GM21423 (cell line): Measurements from ENCODE around the gene GLI3.

ENCODE experiments used
- ATAC-seq: cut with Tn5 transposase; IDR thresholded peaks from one replicate; pipeline ENCODE4 v1.9.1; 2021; ENCODE audit warnings: mild to moderate bottlenecking, moderate library complexity; ENCODE audit not compliant: unreplicated experiment

The GLI3 gene

GRCh38 chr7:42236976-42237810 is at the start of gene GLI3:
TSS of gene GLI3 (minus strand) at chr7:42237209. CDS start at chr7:42223253, 13,956 bp downstream.
- peak; percentile 66 for ATAC-seq

GRCh38 chr7:42285383-42285824 is 48.4 kb upstream of the GLI3 start:
- ATAC-seq = no peak

GRCh38 chr7:42283553-42283952 is 46.5 kb upstream of the GLI3 start:
- ATAC-seq = no peak

DNA sequence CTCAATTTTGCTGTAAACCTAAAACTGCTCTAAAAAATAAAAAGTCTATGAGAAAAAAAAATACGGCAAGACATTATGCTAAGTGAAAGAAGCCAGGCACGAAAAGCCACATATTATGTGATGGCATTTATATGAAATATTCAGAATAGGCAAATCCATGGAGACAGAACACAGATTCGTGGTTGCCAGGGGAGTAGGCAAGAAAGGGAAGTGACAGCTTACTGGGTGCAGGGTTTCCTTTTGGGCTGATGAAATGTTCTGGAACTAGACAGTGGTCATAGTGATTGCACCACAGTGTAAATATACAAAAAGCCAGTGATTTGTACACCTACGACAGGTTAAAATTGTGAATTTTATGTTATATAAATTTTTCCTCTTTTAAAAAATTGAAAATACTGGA is 41.3 kb upstream of the GLI3 start:
- no peak for ATAC-seq

- ATAC-seq = no peak
Measured at GRCh38 chr7:42274053-42274452, 37.0 kb upstream of the GLI3 start.

- ATAC-seq = no peak
Measured at GRCh38 chr7:42272793-42273665, 36.0 kb upstream of the GLI3 start.

GRCh38 chr7:42269161-42269560 is 32.2 kb upstream of the GLI3 start:
- ATAC-seq = no peak

DNA sequence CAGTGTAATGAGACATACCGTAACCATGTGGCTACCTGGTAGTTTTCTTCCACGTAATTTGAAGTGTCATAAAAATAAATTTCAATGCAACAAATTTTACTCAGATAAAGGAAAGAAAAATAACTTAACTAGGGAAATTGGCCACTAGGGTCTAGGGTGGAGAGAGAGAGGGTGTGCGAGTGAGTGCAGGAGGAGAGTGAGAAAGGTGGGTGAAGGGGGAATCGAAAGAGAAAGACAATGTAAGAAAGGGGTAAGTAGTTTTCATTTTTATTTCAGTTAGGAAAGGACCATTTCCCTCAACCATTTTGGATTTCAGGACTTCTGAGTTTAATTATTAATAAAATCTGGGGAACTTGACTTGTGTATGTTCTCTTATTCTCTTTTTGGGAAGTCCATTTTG is 27.7 kb upstream of the GLI3 start:
- ATAC-seq = no peak

- ATAC-seq = no peak
Measured at GRCh38 chr7:42263971-42264370, 27.0 kb upstream of the GLI3 start.

GRCh38 chr7:42262964-42263363 is 26.0 kb upstream of the GLI3 start:
- no peak for ATAC-seq

DNA sequence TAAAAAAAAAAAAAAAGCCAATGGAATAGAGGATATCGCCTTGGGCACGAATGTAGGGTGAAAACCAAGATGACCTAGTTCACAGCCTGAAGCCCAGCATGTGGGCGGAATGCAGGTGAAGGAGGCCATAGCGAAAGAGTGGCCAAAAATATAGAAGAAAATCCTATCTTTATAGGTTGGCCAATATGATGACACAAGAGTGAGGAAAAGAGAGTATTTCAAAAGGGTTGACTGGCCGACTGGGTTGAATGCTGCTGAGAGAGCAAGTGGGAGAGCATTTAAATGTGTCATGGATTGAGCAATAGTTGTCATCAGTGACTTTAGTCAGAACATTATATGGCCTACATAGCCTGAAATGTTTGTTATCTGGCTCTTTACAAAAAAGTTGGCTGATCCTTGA is 17.2 kb upstream of the GLI3 start:
- ATAC-seq = no peak

GRCh38 chr7:42253316-42253715 is 16.3 kb upstream of the GLI3 start:
- no peak for ATAC-seq

DNA sequence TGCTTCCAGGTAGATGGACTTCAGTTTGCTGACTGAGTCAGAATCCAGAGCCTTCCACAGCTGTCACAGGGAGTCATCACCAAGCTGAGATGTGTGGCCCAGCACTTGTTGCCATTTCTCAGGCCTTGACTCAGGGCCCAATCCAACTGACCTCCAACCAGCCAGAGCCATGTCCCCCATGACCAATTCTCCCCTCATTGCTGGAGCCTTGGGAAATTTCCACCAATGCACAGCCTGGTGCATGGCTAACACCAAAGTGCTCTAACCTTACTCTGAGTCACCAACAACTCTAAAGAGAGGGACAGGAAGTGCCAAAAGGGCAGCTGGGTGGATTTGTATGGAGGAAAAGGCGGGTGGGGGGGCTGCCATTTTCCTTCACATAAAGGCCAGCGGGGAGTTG is 13.4 kb upstream of the GLI3 start:
- no peak for ATAC-seq

DNA sequence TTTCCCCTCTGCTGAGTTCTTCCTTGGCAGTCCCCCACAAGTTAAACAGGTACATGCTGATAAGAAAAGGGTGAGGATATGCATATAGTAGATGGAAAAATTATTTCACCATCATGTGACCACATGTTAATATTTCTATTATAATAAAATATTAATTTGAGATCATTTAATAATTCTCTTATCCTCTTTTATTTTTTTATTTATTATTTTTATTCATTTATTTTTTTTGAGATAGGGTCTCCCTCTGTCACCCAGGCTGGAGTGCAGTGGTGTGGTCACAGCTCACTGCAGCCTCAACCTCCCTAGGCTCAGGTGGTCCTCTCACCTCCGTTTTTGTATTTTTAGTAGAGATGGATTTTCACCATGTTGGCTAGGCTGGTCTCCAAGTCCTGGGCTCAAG is 11.6 kb upstream of the GLI3 start:
- ATAC-seq = no peak

DNA sequence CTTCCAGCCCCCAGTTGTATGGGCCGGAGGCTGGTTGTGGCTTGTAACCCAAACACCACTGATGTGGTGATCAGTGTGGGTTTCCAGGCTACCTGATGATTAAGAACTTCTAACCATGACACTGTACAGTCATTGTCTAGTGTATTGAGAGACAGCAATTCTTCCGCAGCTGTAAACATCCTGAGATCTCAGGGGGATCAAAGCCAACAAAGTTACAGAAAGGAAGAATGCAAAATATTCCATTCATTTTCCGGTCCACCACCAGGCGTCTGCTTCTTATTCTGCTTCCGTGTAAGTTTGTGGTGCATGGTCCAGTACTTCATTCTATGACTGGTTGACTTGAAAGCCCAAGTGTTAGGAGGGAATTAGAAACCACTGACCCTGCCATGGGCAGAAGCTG is 10.3 kb upstream of the GLI3 start:
- no peak for ATAC-seq

GRCh38 chr7:42244828-42245227 is 7.8 kb upstream of the GLI3 start:
- no peak for ATAC-seq

DNA sequence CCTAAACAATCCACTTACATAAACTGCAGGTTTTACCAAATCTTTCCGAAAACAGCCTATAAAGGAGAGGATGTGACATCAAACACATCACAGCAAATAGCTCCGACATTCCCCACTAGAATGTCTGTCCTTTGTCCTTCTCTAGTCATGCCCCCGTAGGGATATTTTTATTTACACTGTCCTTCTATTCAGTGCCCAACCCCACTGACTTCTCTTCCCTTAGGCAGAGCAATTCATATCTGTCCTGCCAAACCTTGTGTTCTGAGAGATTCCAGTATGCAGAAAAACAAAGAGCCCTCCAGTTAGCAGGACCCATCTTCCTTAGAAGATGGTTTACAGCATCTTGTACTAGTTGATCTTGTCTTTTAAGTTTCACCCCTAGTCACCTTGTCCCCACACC is 5.4 kb upstream of the GLI3 start:
- no peak for ATAC-seq

- ATAC-seq = no peak
Measured at GRCh38 chr7:42241424-42241823, 4.4 kb upstream of the GLI3 start.

DNA sequence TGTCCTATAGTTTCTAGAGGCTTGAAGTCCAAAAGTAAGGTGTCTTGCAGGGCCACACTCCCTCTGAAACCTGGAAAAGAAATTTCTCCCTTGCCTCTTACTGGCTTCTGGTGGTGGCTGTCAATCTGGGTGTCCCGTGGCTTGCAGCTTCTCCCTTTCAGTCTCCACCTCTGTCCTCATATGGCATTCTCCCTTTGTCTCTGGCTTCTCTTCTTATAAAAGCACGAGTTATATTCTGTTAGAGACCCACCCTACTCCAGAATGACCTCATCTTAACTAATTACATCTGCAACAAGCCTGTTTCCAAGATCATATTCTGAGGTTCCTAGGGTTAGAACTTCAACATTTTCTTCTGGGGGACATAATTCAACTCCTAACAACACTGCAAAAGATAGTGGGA is 3.4 kb upstream of the GLI3 start:
- ATAC-seq = no peak

DNA sequence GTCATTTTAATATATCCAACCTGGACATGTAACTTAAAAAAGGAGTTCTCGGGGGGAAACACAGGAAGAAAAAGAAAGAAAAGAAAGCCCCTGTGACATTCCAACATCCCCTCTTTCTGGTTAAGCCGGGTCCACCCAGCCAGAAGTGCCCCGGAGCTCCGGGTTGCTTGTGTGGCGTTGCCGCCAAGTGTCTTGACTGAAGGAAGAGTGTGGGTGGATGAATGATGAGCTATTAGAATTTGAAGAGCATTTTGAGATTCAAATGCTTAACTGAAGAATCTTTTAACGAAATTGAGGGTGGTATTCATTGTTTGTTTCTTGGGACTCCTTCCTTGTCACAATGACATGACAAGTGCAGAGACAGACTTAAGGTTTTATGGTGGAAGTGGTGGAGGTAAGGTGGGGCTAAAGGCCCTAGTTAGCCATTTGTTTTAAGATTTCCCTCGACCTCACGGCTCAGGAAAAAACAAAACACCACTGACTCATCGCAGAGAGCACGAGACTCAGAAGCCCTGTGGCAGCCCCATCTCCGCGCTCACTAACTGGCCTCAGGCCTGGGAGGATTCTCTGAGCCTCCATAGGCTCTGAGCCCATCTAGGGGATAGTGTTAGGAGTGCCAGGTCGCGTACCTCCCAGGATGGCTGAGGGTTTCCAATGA is 1.8 kb upstream of the GLI3 start:
- no peak for ATAC-seq

GRCh38 chr7:42237811-42238541 is 967 bp upstream of the GLI3 start:
- no peak for ATAC-seq
